GM12874 (cell line): ENCODE measurements around the gene CPSF7.

ENCODE experiments used
- TF ChIP-seq, protein P1 (sequence below): IDR thresholded peaks from 2 replicates; pipeline ENCODE4 v1.5.1; 2011; ENCODE audit warnings: low read depth, mild to moderate bottlenecking, control low read depth, low read length, moderate library complexity; ENCODE audit not compliant: insufficient read depth

The CPSF7 gene

DNA sequence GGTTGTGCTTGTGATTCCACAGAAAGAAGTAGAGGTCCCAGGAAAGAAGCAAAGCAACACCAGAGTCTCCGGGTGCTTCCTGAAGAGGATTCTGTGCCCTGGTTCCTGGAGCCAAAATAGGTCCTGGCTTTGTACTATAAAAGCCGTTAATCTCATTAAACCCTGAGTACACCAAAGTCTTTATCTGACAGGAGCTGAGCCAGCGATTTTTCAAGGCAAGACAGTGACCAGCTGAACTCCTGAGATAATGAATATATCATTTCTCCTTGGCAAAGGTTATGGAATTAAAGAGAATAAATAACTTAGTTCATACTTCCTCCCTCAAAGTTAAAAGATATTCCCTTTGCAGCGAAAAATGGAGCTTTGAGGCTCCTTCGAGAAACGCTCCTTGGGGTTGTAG, 62.4 kb downstream of the CPSF7 start:
- TF ChIP-seq, protein P1, sequence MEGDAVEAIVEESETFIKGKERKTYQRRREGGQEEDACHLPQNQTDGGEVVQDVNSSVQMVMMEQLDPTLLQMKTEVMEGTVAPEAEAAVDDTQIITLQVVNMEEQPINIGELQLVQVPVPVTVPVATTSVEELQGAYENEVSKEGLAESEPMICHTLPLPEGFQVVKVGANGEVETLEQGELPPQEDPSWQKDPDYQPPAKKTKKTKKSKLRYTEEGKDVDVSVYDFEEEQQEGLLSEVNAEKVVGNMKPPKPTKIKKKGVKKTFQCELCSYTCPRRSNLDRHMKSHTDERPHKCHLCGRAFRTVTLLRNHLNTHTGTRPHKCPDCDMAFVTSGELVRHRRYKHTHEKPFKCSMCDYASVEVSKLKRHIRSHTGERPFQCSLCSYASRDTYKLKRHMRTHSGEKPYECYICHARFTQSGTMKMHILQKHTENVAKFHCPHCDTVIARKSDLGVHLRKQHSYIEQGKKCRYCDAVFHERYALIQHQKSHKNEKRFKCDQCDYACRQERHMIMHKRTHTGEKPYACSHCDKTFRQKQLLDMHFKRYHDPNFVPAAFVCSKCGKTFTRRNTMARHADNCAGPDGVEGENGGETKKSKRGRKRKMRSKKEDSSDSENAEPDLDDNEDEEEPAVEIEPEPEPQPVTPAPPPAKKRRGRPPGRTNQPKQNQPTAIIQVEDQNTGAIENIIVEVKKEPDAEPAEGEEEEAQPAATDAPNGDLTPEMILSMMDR = no peak

DNA sequence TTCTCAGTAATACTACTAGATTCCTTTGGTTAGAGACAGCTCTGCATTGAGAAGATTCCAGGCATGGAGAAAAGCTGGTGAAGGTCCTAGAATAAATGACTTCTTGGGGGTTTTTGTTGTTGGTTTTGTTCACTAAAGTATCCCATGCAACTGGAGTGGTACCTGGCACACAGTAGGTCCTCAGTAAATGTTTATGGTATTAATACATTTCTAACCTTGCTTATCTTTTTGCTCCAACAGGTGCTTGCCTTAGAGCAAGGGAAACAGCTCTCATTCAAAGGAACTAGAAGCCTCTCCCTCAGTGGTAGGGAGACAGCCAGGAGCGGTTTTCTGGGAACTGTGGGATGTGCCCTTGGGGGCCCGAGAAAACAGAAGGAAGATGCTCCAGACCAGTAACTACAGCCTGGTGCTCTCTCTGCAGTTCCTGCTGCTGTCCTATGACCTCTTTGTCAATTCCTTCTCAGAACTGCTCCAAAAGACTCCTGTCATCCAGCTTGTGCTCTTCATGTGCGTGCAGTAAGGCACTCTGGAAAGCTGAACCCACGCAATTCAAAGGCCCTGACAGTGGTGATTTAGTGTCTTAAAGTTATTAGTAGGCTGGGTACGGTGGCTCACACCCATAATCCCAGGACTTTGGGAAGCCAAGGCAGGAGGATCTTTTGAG, 65.6 kb downstream of the CPSF7 start:
- TF ChIP-seq, protein P1 = no peak

DNA sequence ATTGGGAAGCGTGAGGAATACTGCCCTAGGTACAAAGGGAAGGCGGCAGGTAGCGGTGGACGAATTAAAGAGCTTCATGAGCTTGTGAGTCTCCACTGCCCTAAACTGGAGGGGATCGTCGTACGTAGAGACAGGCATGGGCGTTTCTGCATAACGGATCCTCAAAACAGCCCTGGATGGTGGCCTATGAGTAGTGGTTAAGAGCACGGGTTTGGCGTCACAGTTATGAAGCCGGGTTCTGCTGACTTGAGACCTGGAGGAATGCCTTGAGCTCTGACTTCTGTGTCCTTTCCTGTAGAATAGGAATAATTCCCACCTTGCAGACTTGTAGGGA, 67.3 kb downstream of the CPSF7 start:
- TF ChIP-seq, protein P1 = no peak

DNA sequence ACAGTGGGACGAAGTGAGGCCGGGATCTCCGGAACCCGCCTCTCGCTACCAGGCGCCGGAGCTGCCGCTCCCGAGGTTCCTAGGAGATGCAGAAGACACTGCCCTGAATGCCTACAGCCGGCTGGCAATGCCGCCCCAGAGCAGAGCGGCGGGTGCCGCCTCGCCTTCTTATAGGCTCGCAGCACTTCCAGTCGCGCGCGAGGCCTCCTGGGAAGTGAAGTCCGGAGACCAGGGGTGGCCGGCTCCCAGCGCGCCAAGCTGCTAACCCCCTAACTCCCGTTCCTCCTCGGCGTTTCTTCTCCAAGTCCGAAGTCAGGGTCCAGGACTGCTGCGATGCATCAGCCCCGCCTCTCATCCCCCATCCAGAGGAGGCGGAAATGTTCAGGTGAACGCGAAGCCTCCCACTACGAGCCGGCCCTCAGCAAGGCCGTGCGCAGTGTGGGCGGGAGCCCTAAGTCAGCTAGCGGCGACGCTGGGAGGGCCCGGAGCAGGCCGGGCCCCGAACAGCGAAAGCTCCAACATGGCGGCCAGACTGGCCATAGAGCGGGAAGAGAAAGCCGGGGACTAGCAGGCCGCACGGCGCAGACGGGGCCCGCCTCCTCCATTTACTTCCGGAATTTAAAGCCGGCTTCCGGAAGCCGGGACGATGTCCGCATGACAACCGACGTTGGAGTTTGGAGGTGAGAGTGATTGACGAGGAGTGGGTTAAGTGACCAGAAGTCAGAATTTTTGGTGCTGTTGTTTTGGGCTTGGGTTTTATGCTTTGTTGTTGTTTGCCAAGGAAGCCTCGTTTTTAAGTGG, 67.8 kb downstream of the CPSF7 start, which contains the start of the genes CYB561A3 and TMEM138:
CYB561A3 (minus strand) TSS at position 142 of the 801 bp plus-strand sequence. CDS start 5,169 bp downstream, outside the sequence.
TMEM138 (plus strand) TSS at position 634 of the 801 bp plus-strand sequence. CDS start 2,017 bp downstream, outside the sequence.
- TF ChIP-seq, protein P1 = no peak

DNA sequence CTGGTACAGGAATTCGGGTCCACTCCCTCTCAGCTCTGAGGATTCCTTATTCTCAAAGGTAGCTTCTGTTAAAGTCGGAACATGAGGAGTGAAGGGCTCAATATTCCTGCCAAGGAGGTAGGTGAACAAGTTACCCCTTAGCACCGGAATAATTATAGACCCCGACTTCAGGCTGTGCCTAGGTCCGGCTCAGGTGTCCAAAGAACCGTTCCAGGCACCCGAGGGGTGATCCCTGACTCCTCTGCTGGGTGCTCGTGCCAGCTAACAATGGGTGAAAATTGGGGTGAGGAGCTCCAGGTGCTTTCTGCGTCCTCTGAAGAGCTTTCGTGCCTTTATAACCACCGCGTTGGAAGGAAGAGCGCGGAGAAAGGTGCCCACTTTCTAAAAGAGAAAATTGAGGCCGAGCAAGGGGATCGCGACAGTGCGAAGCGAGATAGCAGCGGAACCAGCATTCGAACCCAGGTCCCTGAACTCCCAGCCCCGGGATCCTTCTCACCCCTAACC, 68.5 kb downstream of the CPSF7 start:
- TF ChIP-seq, protein P1 = no peak

DNA sequence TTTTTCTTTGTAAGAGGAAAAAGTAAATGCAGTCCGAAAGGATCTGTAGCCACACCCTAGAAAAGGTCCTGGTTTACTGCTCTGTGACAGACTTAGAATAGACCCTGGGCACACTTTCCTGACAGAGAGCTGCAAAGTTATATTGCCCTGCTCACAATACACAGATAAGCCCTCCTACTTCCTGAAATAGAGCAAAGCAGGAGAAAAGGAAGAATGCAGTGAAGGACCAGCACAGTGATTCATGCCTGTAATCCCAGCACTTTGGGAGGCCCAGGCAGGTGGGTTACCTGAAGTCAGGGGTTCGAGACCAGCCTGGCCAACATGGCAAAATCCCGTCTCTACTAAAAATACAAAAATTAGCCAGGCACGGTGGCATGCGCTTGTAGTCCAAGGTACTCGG, 70.3 kb downstream of the CPSF7 start:
- TF ChIP-seq, protein P1 = no peak

DNA sequence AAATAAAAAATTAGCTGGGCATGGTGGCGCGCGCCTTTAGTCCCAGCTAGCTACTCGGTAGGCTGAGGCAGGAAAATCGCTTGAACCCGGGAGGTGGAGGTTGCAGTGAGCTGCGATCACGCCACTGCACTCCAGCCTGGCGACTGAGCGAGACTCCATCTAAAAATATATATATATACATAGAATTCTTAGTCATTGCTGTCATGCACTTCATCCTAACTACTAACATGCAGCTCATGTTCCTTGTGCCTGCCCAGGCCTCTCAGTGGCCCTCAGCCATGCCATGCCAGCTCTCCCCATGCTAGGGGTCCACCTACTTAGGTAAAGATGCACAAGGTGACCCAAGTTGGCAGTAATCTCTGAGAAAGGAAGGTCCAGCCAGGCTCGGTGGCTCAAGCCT, 71.2 kb downstream of the CPSF7 start:
- TF ChIP-seq, protein P1 = no peak
